M059J (cell line): ENCODE measurements around the gene GBP1. TPM values are rescaled to one million over a fixed set of nuclear protein-coding genes. Genes with fewer than 3 reads are reported as not detected.
A peak's percentile ranks its signal among the peaks of the same experiment; 100 is the strongest.
"Not testable (repeated sequence)": the region's sequence is repeated elsewhere in the genome, so short reads cannot be mapped to it uniquely, and the experiment has no call there.

Experiments
- DNase-seq: peaks from one replicate; pipeline ENCODE4 v3.0.0-alpha.2; 2012; ENCODE audit warnings: low read depth
- total RNA-seq: library from RNA; depleted of rRNA; stranded (reverse); fragments of >200 nt; shearing (Covaris generic); gene quantifications from 2 replicates; pipeline ENCODE4 v1.2.3, GENCODE V29; 2014

GBP1 gene
- total RNA-seq, 1 experiment from 2014 or later = 181 TPM

DNA sequence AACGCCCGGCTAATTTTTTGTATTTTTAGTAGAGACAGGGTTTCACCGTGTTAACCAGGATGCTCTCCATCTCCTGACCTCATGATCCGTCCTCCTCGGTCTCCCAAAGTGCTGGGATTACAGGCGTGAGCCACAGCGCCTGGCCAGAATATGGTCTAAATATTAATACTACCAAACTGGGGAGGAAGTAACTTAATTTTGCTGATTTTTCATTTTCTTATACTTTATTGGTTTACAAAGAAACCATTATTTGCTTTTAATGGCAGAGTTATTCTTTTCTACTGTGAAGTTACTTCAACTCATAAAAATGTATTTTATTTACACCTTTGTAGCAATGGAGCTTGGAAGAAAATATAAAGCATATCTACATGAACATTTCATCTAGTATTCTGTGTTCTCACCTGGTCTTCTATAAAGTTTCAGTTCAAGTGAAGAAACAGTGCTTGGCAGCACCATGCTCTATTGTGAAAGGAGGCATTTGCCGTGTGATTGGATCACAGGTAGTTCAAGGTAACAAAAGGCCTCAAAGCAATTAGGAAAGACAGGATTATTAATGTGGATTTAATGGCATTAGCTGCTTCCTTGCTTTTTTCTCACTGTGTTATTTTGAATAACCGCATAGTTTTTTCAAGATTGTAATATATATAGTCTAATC, 13.6 kb downstream of the GBP1 start:
- DNase-seq = no peak

DNA sequence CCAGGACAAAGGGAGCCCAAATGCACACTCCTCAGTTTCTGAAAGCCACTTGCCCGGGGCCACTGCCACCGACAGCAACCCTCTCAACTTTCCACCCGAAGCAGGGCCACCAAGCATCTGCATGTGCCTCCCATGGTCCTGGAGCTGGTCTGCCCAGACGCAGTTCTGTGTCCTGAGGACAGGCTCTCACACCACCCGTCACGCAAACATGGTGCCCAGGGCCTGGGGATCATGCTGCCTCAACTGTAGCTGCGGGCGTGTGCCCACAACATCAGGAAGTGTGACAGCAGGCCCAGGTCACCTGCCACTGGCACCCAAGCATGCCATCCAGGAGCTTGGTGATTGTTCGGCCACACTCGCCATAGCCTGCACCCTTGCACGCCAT, 14.4 kb downstream of the GBP1 start:
- no peak for DNase-seq

DNA sequence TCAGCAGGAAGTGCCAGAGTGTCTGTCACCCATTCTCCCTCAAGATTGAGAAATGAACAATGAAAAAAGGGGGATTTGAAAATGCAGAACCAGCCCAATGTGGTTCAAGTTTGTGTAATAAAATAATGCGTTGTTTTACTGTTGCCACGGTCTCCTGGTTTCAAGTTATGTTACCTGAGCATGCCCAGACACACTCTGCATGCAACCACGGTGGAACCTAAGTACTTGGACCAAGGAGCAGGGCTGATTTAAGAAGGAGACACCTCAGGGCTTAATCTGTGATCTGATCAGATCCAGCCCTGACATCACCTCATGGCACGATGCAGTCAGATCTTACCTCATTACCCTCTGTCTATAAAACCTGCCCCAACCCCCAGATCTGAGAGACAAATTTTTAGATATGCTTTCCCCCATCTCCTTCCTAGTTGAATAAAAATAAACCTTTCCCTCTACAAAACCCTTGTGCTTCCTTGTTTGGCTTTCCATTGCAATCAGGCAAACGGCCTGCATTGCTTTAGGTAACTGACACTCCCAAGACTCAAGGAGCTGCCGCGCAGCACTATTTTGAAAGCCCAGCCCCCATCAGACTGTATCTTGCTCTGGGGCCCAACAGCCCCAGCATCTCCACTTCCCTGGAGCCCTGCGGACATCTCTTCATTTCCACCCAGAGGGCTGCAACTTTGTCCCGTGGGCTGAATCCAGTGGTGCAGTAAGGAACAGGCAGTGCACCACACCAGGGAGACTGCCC, 14.9 kb downstream of the GBP1 start:
- not testable (repeated sequence) for DNase-seq

DNA sequence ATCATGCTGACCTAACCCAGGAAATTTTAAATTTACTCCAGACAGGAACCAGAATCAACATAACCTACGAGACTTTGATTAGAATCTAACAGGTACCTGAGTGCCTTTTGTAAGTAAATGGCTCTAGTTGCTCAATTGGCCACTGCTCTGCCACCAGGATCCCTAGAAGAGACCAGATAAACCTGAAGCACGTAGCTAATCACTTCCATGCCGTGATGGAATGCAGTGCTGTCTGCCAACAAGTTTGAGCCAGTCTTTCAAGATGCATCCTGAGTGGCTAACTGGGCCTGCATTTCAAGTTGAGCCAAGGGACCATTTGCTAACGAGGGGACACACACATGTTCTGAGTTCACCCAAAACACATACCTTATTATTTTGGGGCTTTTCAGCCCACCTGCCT, 15.8 kb downstream of the GBP1 start:
- DNase-seq = not testable (repeated sequence)

DNA sequence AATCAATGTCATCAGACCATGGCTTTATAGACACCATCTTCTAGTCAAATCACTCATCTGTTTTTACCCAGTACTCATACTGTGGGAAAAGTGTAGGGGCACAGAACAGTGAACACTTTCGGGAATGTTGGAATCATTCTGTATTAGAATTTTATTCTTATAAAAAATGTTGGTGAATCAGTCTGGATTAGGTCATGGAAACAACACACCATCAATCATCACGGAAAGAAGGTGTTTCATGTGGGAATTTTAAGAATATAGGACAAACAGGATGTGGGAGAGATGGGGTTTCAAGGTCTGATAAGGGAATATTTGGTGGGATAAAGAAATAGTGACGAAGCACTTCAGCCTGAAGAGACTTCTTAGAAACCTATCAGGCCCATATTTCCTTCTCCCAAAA, 17.3 kb downstream of the GBP1 start:
- DNase-seq = peak; percentile 82

DNA sequence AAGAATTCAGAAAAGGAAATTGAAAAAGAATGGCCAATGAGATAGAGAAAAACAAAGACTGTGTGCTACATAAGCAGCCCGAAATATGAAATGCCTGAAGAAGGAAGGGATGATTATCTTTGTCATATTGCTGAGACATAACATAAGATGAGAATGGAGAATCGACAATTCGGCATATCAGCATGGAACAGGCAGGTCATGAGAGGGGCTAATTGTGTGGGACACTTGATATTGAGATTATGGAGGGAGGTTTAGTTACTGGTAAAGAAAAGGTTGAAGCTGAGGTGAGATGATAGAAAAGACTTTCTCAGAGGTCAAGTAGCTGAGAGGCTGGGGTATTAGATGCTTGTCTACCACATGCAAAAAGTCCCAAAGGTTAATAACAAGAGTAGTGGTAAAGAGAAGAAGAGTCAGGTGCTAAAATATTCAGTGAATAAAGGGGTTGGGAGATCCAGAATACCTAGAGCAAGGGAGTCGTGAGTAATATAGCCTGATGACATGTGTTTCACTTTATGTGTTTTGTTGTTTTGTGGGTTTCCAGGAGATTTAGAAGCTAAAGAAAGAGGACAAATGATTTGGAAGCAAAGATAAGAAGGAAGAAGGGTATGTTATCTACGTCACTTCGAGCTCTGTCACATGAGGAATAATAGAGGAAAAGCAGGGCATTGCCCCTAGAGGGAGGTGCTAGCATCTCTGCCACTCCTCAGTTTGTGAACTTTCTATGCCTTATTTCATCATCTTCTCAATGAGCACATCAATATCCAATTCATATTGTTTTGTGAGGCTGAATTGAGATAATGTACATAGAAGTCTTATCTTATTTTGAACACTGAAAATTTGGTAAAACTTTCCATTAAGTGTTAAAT, 18.5 kb downstream of the GBP1 start:
- not testable (repeated sequence) for DNase-seq

DNA sequence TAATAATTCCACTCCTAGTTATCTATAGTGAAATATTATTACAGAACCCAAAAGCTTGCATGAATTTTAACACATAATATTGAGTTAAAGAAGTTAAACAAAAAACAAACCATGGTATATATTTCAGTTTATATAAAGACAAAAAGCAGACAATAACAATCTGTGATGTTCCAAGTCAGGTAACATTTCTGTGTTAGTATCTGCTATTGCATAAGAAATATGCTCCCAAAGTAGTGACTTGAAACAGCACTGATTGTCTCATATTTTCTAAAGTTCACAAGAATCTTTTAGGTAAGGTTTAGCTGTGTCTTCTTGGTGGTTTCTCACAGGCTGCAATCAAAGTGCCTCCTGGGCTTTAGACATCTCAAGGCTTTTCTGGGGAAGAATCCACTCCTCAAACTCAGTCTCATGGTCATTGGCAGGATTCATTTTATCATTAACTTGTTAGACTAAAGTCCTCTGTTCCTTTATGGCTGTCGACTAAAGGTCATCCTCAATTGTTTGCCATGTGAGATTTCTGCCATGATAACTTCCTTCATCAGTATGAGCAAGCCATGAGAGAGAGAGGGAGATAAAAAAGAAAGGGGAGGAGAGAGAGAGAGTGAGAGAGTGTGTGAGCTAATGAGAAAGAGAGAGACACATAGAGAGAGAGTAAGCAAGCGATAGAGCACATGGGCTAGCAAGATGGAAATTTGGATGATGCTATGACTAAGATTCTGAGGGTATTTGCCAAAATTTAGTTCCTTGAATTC, 19.9 kb downstream of the GBP1 start:
- no peak for DNase-seq

DNA sequence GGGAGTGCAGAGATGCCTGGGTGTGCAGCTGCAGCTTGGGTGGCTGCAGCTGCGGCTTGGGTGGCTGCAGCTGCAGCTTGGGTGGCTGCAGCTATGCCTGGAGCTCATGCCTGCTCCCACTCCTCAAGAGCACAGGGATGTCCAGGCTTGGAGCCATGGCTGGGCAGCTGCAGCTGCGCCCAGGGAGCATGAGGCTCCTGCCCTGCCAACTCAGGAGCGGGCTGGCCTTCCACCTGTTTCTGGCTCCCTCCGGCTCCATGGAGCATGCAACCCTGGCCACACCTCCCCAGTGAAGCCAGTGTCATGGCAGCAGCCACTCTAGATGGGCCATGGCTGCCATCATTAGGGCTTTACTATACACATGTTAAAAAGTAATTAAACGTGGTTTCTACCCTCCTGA, 21.1 kb downstream of the GBP1 start:
- DNase-seq = no peak

DNA sequence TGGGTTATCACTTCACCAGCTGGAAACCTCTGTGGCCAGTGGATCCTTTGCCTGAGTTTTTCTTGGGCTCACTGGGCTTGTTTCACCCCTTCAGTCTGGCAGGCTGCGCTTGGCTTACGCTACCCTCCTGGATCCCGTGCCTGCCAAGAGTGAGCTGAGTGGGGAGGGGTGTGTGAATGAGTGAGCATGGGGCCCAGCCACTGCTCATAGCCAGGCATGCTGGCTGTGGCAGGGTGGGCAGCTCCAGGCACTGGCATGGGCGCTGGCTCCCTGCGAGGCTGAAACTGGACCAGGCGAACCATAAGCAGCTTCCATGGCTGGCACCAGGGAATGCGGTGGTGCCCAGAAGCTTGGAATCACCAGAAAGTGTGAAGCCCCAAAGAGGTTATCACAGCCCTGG, 22.5 kb downstream of the GBP1 start:
- DNase-seq = no peak

DNA sequence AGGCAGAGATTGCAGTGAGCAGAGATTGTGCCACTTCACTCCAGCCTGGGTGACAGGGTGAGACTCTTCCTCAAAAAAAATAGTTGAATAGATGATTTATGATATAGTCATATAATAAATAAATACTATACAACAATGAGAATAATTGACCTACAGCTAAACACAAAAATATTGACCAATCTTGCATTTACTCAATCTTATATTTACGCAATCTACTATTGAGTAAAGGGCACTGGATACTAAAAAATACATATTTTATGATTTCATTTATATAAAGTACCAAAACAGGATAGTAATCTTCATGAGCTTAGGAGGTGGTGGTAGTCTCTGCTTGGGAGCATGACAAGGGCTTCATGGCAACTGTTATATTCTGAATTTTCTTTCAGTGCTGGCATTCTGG, 23.3 kb downstream of the GBP1 start:
- DNase-seq = no peak

DNA sequence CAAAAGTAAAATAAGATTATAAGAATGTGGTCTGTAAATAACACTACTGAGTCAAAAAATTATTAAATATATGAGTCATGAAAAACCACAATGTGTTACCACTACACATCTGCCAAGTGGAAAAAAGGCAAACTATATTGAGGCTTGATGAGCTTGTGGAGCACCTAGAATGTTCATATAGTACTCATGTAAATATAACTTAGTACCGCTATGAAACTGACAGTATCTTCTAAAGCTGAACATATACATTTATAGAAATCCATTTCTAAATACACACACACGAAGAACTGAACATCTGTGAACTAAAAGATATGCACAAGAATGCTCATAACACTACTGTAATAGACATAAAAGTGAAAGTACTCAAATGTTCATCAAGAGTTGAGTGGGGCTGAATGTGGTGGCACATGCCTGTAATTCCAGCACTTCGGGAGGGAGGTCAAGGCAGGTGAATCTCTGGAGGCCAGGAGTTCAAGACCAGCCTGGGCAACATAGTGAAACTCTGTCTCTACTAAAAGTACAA, 23.8 kb downstream of the GBP1 start:
- DNase-seq = peak; percentile 77

DNA sequence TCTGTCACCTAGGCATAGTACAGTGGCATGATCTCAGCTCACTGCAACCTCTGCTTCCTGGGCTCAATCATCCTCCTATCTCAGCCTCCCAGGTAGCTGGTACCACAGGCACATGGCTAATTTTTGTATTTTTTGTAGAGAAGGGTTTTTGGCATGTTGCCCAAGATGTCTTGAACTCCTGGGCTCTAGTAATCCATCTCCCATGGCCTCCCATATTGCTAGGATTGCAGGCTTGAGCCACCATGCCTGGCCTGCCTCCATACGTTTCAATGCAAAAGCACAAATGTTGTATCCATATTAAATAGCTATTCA, 24.7 kb downstream of the GBP1 start:
- DNase-seq = no peak

DNA sequence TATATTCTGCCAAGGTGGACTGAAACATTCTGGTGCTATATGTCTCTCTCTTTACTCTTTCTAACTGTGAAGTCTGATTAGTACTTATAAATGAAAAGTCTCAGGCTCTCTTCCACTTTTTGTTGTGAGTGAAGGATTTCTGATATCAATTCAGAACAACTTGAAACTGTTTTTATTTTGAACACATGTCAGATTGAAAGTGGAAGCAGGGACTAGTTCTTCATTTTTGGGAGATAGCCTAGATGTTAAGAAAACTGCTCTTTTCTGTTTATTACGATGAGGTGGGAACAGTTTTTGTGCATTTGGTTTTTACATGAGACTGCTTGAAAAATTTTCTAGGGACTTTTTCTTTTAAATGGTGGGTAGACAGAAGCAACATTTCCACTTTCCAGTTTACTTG, 27.8 kb downstream of the GBP1 start:
- no peak for DNase-seq

DNA sequence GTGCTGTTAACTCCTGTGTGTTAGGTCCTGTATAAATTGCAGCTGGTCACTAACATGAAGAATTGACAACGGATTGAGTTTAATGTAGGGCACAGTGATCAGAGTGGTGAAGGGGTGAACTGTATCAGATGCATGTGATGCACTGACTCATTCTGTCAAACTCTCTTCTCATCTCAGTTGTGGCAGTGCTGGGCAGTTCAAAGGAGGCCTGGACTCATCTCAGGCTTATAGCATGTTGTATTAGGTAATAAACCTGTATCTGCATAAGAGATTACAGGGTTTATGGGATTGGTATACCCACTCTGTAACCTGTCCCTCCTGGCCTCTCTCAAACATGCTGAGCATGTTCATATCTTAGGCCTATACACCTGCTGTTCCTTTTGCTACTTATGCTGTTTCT, 29.9 kb downstream of the GBP1 start:
- no peak for DNase-seq

DNA sequence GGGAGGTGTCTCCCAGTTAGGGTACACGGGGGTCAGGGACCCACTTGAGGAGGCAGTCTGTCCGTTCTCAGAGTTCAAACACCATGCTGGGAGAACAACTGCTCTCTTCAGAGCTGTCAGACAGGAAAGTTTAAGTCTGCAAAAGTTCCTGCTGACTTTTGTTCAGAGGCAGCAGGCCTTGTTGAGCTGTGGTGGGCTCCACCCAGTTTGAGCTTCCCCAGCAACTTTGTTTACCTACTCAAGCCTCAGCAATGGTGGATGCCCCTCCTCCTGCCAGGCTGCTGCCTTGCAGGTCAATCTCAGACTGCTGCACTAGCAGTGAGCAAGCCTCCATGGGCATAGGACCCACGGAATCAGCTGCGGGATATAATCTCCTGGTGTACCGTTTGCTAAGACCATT, 31.0 kb downstream of the GBP1 start:
- not testable (repeated sequence) for DNase-seq

DNA sequence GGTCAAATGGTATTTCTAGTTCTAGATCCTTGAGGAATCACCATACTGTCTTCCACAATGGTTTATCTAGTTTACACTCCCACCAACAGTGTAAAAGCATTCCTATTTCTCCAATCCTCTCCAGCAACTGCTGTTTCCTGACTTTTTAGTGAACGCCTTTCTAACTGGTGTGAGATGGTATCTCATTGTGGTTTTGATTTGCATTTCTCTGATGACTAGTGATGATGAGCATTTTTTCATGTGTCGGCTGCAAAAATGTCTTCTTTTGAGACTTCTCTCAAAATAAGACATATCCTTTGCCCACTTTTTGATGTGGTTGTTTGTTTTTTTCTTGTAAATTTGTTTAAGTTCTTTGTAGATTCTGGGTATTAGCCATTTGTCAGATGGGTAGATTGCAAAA, 36.0 kb downstream of the GBP1 start:
- DNase-seq = peak; percentile 74

DNA sequence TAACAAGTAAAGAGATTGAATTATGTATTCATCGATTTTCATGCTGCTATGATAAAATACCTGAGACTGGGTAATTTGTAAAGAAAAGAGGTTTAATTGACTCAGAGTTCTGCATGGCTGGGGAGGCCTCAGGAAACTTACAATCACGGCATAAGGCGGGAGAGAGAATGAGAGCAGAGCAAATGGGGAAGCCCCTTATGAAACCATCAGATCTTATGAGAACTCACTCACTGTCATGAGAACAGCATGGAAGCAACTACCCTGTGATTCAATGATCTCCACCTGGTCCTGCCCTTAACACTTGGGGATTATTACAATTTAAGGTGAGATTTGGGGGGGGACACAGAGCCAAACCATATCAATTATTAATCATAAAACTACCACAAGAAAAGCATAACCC, 39.1 kb downstream of the GBP1 start:
- DNase-seq = no peak

DNA sequence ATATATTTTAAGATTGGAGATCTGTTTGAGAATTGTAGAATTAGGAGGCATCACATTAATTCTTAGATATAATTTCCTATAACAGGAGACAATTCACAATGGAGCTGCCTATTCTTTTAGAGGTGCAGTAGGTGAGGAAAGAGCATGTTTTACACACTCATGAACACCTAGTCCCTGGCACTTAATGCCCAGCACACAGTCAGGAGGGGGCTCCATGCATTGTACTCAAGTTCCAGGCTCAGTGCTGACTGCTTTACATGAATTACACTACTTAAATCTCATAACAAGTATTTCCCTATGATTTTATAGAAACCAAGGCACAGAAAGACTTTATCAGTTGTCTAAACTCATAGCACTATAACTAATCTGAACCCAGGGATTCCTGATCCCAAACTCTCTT, 42.0 kb downstream of the GBP1 start:
- peak; percentile 20 for DNase-seq

DNA sequence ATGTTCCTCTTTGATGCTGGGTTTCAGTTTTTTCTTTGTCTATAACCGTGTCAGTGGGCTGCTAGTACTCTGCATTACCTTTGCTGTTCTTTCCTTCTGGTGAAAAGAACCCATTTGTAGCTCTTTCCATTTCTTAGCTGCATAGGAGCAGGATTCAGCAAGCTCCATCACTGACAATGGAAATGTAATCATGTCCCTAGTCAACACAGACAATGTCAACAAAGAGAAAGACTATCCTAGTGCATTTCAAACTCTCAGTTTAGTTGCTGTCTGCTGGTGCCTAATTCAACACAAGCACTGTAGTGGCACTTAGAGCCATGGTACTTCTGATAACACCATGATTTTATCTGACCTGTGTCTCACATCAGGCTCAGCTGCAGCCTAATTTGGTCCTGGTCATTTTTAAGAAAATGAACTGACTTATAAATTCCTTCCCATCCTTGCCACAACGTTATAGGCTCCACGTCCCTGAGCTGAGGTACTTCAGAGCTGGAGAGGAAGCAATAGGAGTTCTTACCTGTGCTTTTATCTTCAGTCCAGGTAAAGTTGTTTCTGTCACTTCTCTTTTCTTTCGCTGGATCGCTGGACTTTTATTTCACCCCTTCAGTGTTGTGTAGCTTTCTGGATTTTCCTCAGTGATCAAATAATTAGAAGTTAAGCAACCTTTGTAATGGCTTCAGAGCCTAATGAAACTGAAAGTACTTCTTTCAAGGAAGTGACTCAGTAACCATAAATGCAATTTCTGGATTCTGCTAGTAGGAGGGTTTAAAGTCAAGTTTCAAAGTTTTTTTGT, 42.6 kb downstream of the GBP1 start, which contains the start of gene GBP3:
Gene GBP3 (minus strand): TSS at position 700 of the 793 bp plus-strand sequence. CDS start 2,145 bp downstream, outside the sequence.
- DNase-seq = peak; percentile 81

DNA sequence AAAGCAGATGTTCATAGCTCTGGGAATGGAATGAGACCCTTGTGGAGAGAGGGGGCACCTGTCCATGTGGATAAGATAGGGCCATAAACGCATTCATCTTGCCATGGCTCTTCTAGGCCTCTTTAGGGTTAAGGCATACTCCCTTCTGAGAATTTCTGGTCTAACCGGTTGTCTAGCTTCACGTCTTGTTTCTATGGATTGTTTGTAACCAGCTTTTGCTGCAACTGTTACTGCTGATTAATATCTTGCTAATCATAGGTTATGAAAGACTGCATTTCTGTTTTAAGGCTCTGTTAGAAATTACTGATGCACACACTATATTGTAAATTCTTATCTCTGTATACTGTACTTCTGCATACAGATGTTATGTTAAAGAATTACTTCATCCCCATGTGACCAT, 46.7 kb downstream of the GBP1 start:
- not testable (repeated sequence) for DNase-seq

DNA sequence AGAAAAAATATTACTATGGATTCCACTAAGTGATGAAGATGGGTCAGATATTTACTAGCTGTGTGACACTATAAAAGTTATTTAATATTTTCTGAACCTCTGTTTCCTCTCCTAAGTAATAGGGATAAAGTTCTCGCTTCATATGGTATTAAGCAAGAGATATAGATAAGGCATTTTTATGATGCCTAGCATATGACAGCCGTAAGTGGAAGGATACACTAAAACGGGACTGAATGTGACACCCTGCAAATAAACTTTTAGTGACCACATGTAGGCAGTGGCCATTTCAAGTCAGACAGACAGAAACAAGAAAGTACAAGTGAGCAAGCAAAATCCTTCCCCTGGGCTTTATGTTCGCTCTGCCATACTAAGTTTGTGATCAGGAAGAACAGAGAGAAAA, 56.5 kb downstream of the GBP1 start:
- DNase-seq = no peak
